ENCODE measurements around the gene ZFP2. TPM values are rescaled to one million over a fixed set of nuclear protein-coding genes. Genes with fewer than 3 reads are reported as not detected.
"Not testable (repeated sequence)": the region's sequence is repeated elsewhere in the genome, so short reads cannot be mapped to it uniquely, and the experiment has no call there.

Gene ZFP2
- total RNA-seq, result 1.6 TPM

GRCh38 chr5:178895615-178896571 is at the start of gene ZFP2:
Gene ZFP2, plus strand, starts transcription at chr5:178895913. Its CDS starts 35,401 bp downstream, at chr5:178931314.
- Histone ChIP-seq H3K27ac (ENCODE audit: low read depth, low read length) (peak within 1 kb of the TSS; percentile 45), H3K9ac (ENCODE audit: low read depth in 1 of 3, low read length in 3 of 3) (peak within 1 kb of the TSS; percentile 71 to 80 (median 72)), H3K4me3 (ENCODE audit: low read length in 3 of 3) (peak within 1 kb of the TSS; percentile 66 to 78 (median 74)), H3K36me3 (ENCODE audit: control insufficient read depth in 3 of 3, insufficient read depth in 3 of 3, low read length in 3 of 3) (no peaks in the 10 kb centered on the region), H3K9me3 (ENCODE audit: control insufficient read depth in 3 of 3, low read length in 3 of 3) (no peaks in the 10 kb centered on the region), H3K27me3 (ENCODE audit: control insufficient read depth in 3 of 3, insufficient read depth in 3 of 3, low read length in 3 of 3) (no peaks in the 10 kb centered on the region), H3K4me1 (ENCODE audit: control insufficient read depth in 3 of 3, insufficient read depth in 3 of 3, low read length in 3 of 3) (peaks cover 4 to 8% (median 5%) of the 10 kb centered on the region in 3 donors)

GRCh38 chr5:178849316-178849715 is 46.4 kb upstream of the ZFP2 start:
- no peaks in the 10 kb centered on the region for H3K36me3 ChIP-seq (ENCODE audit: control insufficient read depth in 3 of 3, insufficient read depth in 3 of 3, low read length in 3 of 3)
- no peak overlapping the region for H3K27ac ChIP-seq (ENCODE audit: low read depth, low read length)
- no peaks in the 10 kb centered on the region for H3K9me3 ChIP-seq (ENCODE audit: control insufficient read depth in 3 of 3, low read length in 3 of 3)
- no peak overlapping the region for H3K4me3 ChIP-seq (ENCODE audit: low read length in 3 of 3)
- no peak overlapping the region for H3K9ac ChIP-seq (ENCODE audit: low read depth in 1 of 3, low read length in 3 of 3)
- H3K4me1 ChIP-seq (ENCODE audit: control insufficient read depth in 3 of 3, insufficient read depth in 3 of 3, low read length in 3 of 3), result no peaks in the 10 kb centered on the region
- H3K27me3 ChIP-seq (ENCODE audit: control insufficient read depth in 3 of 3, insufficient read depth in 3 of 3, low read length in 3 of 3), result peaks cover 0 to 1% (median 0%) of the 10 kb centered on the region in 3 donors

- no peaks in the 10 kb centered on the region for H3K9me3 ChIP-seq (ENCODE audit: control insufficient read depth in 3 of 3, low read length in 3 of 3)
- no peak overlapping the region for H3K4me3 ChIP-seq (ENCODE audit: low read length in 3 of 3)
- no peak overlapping the region for H3K27ac ChIP-seq (ENCODE audit: low read depth, low read length)
- peaks cover 0 to 7% (median 0%) of the 10 kb centered on the region in 3 donors for H3K27me3 ChIP-seq (ENCODE audit: control insufficient read depth in 3 of 3, insufficient read depth in 3 of 3, low read length in 3 of 3)
- H3K9ac ChIP-seq (ENCODE audit: low read depth in 1 of 3, low read length in 3 of 3), result no peak overlapping the region
- no peaks in the 10 kb centered on the region for H3K4me1 ChIP-seq (ENCODE audit: control insufficient read depth in 3 of 3, insufficient read depth in 3 of 3, low read length in 3 of 3)
- no peaks in the 10 kb centered on the region for H3K36me3 ChIP-seq (ENCODE audit: control insufficient read depth in 3 of 3, insufficient read depth in 3 of 3, low read length in 3 of 3)
Measured at GRCh38 chr5:178851951-178852350, 43.8 kb upstream of the ZFP2 start.

DNA sequence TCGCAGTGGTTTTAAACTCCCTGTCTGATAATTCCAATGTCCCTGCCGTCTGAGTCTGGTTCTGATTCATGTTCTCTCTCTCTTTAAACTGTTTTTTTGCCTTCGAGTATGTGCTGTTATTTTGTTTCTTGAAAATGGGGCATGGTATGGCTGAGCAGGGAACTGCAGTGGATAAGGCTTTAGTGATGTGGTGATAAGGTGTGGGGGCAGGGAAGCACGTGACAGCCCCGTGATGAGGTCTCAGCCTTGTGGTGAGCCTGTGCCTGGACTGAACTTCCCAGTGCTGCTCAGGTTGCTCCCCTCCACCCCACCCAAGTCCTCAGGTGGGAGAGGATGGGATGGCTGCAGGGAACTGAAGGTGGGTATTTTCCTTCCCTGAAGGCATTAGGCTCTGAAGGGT is 41.4 kb upstream of the ZFP2 start:
- no peak overlapping the region for H3K4me3 ChIP-seq (ENCODE audit: low read length in 3 of 3)

GRCh38 chr5:178859625-178860521 is 35.8 kb upstream of the ZFP2 start, which contains the start of gene ZNF354B:
Gene ZNF354B, plus strand, starts transcription at chr5:178859953. Its CDS starts 1,095 bp downstream, at chr5:178861048.
- peaks cover 8 to 20% (median 12%) of the 10 kb centered on the region in 3 donors for H3K36me3 ChIP-seq (ENCODE audit: control insufficient read depth in 3 of 3, insufficient read depth in 3 of 3, low read length in 3 of 3)
- peak within 1 kb of the TSS; percentile 69 for H3K27ac ChIP-seq (ENCODE audit: low read depth, low read length)
- H3K27me3 ChIP-seq (ENCODE audit: control insufficient read depth in 3 of 3, insufficient read depth in 3 of 3, low read length in 3 of 3), result peaks cover 0 to 3% (median 0%) of the 10 kb centered on the region in 3 donors
- peak within 1 kb of the TSS; percentile 61 to 81 (median 78) for H3K9ac ChIP-seq (ENCODE audit: low read depth in 1 of 3, low read length in 3 of 3)
- H3K4me1 ChIP-seq (ENCODE audit: control insufficient read depth in 3 of 3, insufficient read depth in 3 of 3, low read length in 3 of 3), result peaks cover 7 to 12% (median 11%) of the 10 kb centered on the region in 3 donors
- H3K4me3 ChIP-seq (ENCODE audit: low read length in 3 of 3), result peak within 1 kb of the TSS; percentile 59 to 81 (median 75)
- no peaks in the 10 kb centered on the region for H3K9me3 ChIP-seq (ENCODE audit: control insufficient read depth in 3 of 3, low read length in 3 of 3)

More for the DNA sequence above, 41.4 kb upstream of the ZFP2 start:
- H3K4me1 ChIP-seq (ENCODE audit: control insufficient read depth in 3 of 3, insufficient read depth in 3 of 3, low read length in 3 of 3), result no peaks in the 10 kb centered on the region
- H3K9me3 ChIP-seq (ENCODE audit: control insufficient read depth in 3 of 3, low read length in 3 of 3), result no peaks in the 10 kb centered on the region
- no peak overlapping the region for H3K9ac ChIP-seq (ENCODE audit: low read depth in 1 of 3, low read length in 3 of 3)
- H3K27me3 ChIP-seq (ENCODE audit: control insufficient read depth in 3 of 3, insufficient read depth in 3 of 3, low read length in 3 of 3), result peaks cover 0 to 7% (median 0%) of the 10 kb centered on the region in 3 donors
- no peak overlapping the region for H3K27ac ChIP-seq (ENCODE audit: low read depth, low read length)
- H3K36me3 ChIP-seq (ENCODE audit: control insufficient read depth in 3 of 3, insufficient read depth in 3 of 3, low read length in 3 of 3), result no peaks in the 10 kb centered on the region

DNA sequence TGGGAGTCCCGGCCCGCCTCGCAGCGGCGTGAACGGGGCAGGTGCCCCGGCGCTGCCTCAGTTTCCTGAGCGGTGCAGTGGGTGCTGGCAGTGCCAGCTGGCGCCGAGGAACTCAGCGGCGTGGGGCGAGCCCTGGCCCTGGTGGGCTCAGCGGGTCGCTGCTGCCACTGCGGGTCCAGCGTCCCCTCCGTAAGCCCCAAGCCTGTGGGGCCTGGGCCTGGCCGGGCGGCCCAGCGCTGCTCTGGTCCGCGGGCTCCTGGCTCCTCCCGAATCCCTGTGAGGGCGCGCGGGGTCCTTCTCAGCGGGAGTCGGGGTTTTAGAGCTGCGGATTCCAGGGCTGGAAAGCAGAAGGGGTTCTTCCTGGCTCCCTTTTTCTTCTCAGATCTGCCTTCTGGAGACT is 35.1 kb upstream of the ZFP2 start:
- not testable (repeated sequence) for H3K27me3 ChIP-seq (ENCODE audit: control insufficient read depth in 3 of 3, insufficient read depth in 3 of 3, low read length in 3 of 3); H3K9me3 ChIP-seq (ENCODE audit: control insufficient read depth in 3 of 3, low read length in 3 of 3)
- H3K27ac ChIP-seq (ENCODE audit: low read depth, low read length), result peak overlapping the region; percentile 69
- peaks cover 7 to 12% (median 11%) of the 10 kb centered on the region in 3 donors for H3K4me1 ChIP-seq (ENCODE audit: control insufficient read depth in 3 of 3, insufficient read depth in 3 of 3, low read length in 3 of 3)
- peak overlapping the region; percentile 59 to 81 (median 75) for H3K4me3 ChIP-seq (ENCODE audit: low read length in 3 of 3)
- peak overlapping the region in 2 of 3 donors; percentile 78 to 81 for H3K9ac ChIP-seq (ENCODE audit: low read depth in 1 of 3, low read length in 3 of 3)
- peaks cover 8 to 21% (median 16%) of the 10 kb centered on the region in 3 donors for H3K36me3 ChIP-seq (ENCODE audit: control insufficient read depth in 3 of 3, insufficient read depth in 3 of 3, low read length in 3 of 3)

DNA sequence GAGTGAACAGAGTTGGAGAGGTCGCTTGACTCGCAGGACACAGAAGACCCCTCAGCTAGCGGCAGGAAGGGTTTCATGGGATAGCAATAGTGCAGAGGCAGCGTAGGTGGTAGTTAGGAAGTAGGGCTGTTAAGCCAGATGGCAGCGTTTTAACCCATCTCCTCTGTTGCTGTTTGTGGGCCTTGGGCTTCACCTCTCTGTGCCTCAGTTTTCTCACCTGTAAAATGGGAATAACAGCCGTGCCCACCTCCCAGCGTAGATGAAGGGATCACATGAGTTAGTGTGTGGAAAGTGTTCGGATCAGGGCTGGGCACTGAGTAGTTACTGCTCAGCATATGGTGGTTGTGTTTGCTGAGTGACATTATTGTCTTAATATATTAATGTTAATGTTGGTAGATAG is 34.1 kb upstream of the ZFP2 start:
- Histone ChIP-seq H3K4me3 (ENCODE audit: low read length in 3 of 3) (peak overlapping the region in 1 of 3 donors; percentile 31), H3K4me1 (ENCODE audit: control insufficient read depth in 3 of 3, insufficient read depth in 3 of 3, low read length in 3 of 3) (peaks cover 7 to 12% (median 11%) of the 10 kb centered on the region in 3 donors), H3K9me3 (ENCODE audit: control insufficient read depth in 3 of 3, low read length in 3 of 3) (no peaks in the 10 kb centered on the region), H3K27me3 (ENCODE audit: control insufficient read depth in 3 of 3, insufficient read depth in 3 of 3, low read length in 3 of 3) (no peaks in the 10 kb centered on the region), H3K27ac (ENCODE audit: low read depth, low read length) (no peak overlapping the region), H3K36me3 (ENCODE audit: control insufficient read depth in 3 of 3, insufficient read depth in 3 of 3, low read length in 3 of 3) (peaks cover 16 to 31% (median 25%) of the 10 kb centered on the region in 3 donors), H3K9ac (ENCODE audit: low read depth in 1 of 3, low read length in 3 of 3) (peak overlapping the region in 1 of 3 donors; percentile 20)

GRCh38 chr5:178866946-178867345 is 28.8 kb upstream of the ZFP2 start:
- H3K4me3 ChIP-seq (ENCODE audit: low read length in 3 of 3), result no peak overlapping the region
- no peak overlapping the region for H3K27ac ChIP-seq (ENCODE audit: low read depth, low read length)
- H3K4me1 ChIP-seq (ENCODE audit: control insufficient read depth in 3 of 3, insufficient read depth in 3 of 3, low read length in 3 of 3), result peaks cover 0 to 4% (median 0%) of the 10 kb centered on the region in 3 donors
- no peaks in the 10 kb centered on the region for H3K27me3 ChIP-seq (ENCODE audit: control insufficient read depth in 3 of 3, insufficient read depth in 3 of 3, low read length in 3 of 3)
- no peaks in the 10 kb centered on the region for H3K9me3 ChIP-seq (ENCODE audit: control insufficient read depth in 3 of 3, low read length in 3 of 3)
- no peak overlapping the region for H3K9ac ChIP-seq (ENCODE audit: low read depth in 1 of 3, low read length in 3 of 3)
- peaks cover 46 to 66% (median 54%) of the 10 kb centered on the region in 3 donors for H3K36me3 ChIP-seq (ENCODE audit: control insufficient read depth in 3 of 3, insufficient read depth in 3 of 3, low read length in 3 of 3)

DNA sequence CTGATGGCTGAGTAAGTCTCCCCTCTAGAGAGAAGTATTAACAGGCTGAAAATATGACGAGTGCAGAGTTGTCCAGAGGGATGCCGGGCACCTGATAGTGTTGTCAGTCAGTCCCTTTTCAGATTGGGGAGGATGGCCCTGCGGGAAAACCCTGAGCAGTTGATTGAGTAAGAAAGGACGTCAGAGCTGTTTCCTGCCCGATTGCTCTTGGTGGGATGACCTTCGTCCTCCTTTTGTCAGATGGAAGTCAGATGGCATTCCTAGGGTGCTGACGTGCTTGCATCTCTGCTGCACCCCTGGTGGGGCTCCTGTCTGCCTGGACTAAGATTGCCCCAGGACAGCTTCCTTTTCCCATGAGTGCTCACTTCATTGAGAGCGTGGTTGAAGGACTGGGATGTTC is 26.1 kb upstream of the ZFP2 start:
- Histone ChIP-seq H3K4me3 (ENCODE audit: low read length in 3 of 3) (no peak overlapping the region), H3K9ac (ENCODE audit: low read depth in 1 of 3, low read length in 3 of 3) (no peak overlapping the region), H3K27ac (ENCODE audit: low read depth, low read length) (no peak overlapping the region), H3K4me1 (ENCODE audit: control insufficient read depth in 3 of 3, insufficient read depth in 3 of 3, low read length in 3 of 3) (no peaks in the 10 kb centered on the region), H3K27me3 (ENCODE audit: control insufficient read depth in 3 of 3, insufficient read depth in 3 of 3, low read length in 3 of 3) (no peaks in the 10 kb centered on the region), H3K9me3 (ENCODE audit: control insufficient read depth in 3 of 3, low read length in 3 of 3) (peaks cover 4 to 7% (median 6%) of the 10 kb centered on the region in 3 donors), H3K36me3 (ENCODE audit: control insufficient read depth in 3 of 3, insufficient read depth in 3 of 3, low read length in 3 of 3) (peaks cover 46 to 67% (median 58%) of the 10 kb centered on the region in 3 donors)
